Measurements from ENCODE around the gene FAM184A. TPM values are rescaled to one million over a fixed set of nuclear protein-coding genes. Genes with fewer than 3 reads are reported as not detected.

FAM184A gene
- total RNA-seq, 1 experiment from 2014 or later: 8.7 TPM

DNA sequence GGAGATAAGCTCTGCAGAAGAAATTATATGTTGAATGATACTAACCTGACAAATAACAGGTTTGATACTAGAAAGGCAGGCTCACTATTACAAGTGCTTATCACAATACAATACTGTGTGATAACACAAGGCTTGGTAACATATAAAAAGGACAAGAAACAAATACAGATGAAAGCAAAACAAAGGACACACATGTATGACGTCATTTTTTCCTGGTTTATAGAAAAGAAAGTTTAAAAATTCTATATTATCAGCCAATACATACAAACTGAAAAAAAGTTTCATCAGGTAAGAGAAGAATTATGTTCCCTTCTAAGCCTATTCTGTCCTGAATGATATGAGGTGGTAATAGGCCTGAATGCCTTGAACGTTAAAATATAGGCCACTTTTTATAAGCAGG lies 111.2 kb downstream of the FAM184A start:
- H3K36me3 ChIP-seq (ENCODE audit: control insufficient read depth, insufficient read depth, low read length): no peaks in the 10 kb centered on the region; the same call in 1 of the 2 replicates

DNA sequence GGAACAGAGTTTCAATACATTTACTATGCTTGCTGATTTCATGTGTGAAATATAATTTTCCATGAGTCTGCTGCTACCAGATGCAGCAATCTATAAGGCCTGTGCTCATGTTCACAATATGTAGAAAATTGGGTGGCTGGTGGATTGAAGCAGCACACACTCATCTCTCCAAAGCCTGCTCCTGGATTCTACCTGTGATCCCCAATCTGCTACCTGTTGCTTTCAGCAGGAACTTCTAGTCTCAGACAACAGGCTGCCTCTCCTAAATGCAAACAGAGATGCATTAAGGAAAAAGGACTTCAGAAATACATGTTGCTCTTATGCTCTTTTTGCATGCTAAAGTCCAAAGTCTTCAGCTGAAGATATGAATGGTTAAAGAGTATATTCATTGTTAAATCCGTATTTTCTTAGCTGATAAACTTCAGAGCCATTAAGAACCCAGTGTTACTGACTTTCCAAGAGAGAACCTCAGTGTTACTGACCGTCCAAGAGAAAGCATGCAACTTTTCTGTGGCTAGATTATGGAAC lies 112.6 kb downstream of the FAM184A start:
- in situ Hi-C loops (cut with HindIII; ENCODE audit: low pct_unique_long_range_greater_than_20kb, low sequenced_read_pairs): no loop called here
- Histone ChIP-seq H3K27me3 (ENCODE audit: control insufficient read depth, insufficient read depth, low read length) (no peaks in the 10 kb centered on the region), H3K4me1 (ENCODE audit: control insufficient read depth, insufficient read depth, low read length) (no peaks in the 10 kb centered on the region), H3K4me3 (ENCODE audit: low read depth in 2 of 2, low read length in 2 of 2) (no peak overlapping the region), H3K9me3 (ENCODE audit: control insufficient read depth, insufficient read depth, low read depth, low read length) (no peaks in the 10 kb centered on the region), H3K27ac (ENCODE audit: low read length) (no peak overlapping the region), H3K36me3 (ENCODE audit: control insufficient read depth, insufficient read depth, low read length) (no peaks in the 10 kb centered on the region; the same call in 1 of the 2 replicates)
- intact Hi-C loops (cut with micrococcal nuclease; ENCODE audit: unreplicated experiment): no loop called here
- ChIA-PET POLR2A (no interaction called here), CTCF (no interaction called here)
- TF ChIP-seq TCF7L2 (IDR thresholded peaks at IDR 0.05; ENCODE audit: low read depth, low read length): no peak
- TF ChIP-seq SIN3A (IDR thresholded peaks at IDR 0.05; ENCODE audit: borderline replicate concordance, insufficient read depth, low read depth, low read length): no peak
- TF ChIP-seq, protein P1, sequence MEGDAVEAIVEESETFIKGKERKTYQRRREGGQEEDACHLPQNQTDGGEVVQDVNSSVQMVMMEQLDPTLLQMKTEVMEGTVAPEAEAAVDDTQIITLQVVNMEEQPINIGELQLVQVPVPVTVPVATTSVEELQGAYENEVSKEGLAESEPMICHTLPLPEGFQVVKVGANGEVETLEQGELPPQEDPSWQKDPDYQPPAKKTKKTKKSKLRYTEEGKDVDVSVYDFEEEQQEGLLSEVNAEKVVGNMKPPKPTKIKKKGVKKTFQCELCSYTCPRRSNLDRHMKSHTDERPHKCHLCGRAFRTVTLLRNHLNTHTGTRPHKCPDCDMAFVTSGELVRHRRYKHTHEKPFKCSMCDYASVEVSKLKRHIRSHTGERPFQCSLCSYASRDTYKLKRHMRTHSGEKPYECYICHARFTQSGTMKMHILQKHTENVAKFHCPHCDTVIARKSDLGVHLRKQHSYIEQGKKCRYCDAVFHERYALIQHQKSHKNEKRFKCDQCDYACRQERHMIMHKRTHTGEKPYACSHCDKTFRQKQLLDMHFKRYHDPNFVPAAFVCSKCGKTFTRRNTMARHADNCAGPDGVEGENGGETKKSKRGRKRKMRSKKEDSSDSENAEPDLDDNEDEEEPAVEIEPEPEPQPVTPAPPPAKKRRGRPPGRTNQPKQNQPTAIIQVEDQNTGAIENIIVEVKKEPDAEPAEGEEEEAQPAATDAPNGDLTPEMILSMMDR (IDR thresholded peaks at IDR 0.05): no peak
- TF ChIP-seq POLR2AphosphoS5 (IDR thresholded peaks at IDR 0.05; ENCODE audit: low read depth, low read length): no peak
- TF ChIP-seq, protein P2, sequence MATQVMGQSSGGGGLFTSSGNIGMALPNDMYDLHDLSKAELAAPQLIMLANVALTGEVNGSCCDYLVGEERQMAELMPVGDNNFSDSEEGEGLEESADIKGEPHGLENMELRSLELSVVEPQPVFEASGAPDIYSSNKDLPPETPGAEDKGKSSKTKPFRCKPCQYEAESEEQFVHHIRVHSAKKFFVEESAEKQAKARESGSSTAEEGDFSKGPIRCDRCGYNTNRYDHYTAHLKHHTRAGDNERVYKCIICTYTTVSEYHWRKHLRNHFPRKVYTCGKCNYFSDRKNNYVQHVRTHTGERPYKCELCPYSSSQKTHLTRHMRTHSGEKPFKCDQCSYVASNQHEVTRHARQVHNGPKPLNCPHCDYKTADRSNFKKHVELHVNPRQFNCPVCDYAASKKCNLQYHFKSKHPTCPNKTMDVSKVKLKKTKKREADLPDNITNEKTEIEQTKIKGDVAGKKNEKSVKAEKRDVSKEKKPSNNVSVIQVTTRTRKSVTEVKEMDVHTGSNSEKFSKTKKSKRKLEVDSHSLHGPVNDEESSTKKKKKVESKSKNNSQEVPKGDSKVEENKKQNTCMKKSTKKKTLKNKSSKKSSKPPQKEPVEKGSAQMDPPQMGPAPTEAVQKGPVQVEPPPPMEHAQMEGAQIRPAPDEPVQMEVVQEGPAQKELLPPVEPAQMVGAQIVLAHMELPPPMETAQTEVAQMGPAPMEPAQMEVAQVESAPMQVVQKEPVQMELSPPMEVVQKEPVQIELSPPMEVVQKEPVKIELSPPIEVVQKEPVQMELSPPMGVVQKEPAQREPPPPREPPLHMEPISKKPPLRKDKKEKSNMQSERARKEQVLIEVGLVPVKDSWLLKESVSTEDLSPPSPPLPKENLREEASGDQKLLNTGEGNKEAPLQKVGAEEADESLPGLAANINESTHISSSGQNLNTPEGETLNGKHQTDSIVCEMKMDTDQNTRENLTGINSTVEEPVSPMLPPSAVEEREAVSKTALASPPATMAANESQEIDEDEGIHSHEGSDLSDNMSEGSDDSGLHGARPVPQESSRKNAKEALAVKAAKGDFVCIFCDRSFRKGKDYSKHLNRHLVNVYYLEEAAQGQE (IDR thresholded peaks at IDR 0.05; ENCODE audit: insufficient read depth in 1 of 2, low read depth in 2 of 2, low read length in 1 of 2): no peak
- DNase-seq (ENCODE audit: low read depth, low spot score): no peak
- BruUV-seq (replicated peaks): no TSS peak
- ATAC-seq: no peak

More for the DNA sequence above, 111.2 kb downstream of the FAM184A start:
- CTCF ChIA-PET: interaction anchor here (2.3 kb wide), 1 partner anchor 143 kb away, joined by 19 read pairs; no protein-coding TSS in a partner anchor
- ATAC-seq (no peak), DNase-seq (ENCODE audit: low read depth, low spot score) (no peak)
- POLR2A ChIA-PET: no interaction called here
- Histone ChIP-seq H3K27ac (ENCODE audit: low read length) (no peak overlapping the region), H3K9me3 (ENCODE audit: control insufficient read depth, insufficient read depth, low read depth, low read length) (no peaks in the 10 kb centered on the region), H3K27me3 (ENCODE audit: control insufficient read depth, insufficient read depth, low read length) (no peaks in the 10 kb centered on the region), H3K4me3 (ENCODE audit: low read depth in 2 of 2, low read length in 2 of 2) (no peak overlapping the region), H3K4me1 (ENCODE audit: control insufficient read depth, insufficient read depth, low read length) (no peaks in the 10 kb centered on the region)
- TF ChIP-seq SIN3A (IDR thresholded peaks at IDR 0.05; ENCODE audit: borderline replicate concordance, insufficient read depth, low read depth, low read length): no peak
- TF ChIP-seq, protein P2 (IDR thresholded peaks at IDR 0.05; ENCODE audit: insufficient read depth in 1 of 2, low read depth in 2 of 2, low read length in 1 of 2): no peak
- no peak for TF ChIP-seq TCF7L2 (IDR thresholded peaks at IDR 0.05; ENCODE audit: low read depth, low read length)
- no peak for TF ChIP-seq POLR2AphosphoS5 (IDR thresholded peaks at IDR 0.05; ENCODE audit: low read depth, low read length)
- TF ChIP-seq, protein P1 (IDR thresholded peaks at IDR 0.05): no peak
- in situ Hi-C loops (cut with HindIII; ENCODE audit: low pct_unique_long_range_greater_than_20kb, low sequenced_read_pairs) (no loop called here), intact Hi-C loops (cut with micrococcal nuclease; ENCODE audit: unreplicated experiment) (no loop called here)
- no TSS peak for BruUV-seq (replicated peaks)
